ENCODE measurements around the gene VIT.
"Not testable (repeated sequence)": the region's sequence is repeated elsewhere in the genome, so short reads cannot be mapped to it uniquely, and the experiment has no call there.

The VIT gene

DNA sequence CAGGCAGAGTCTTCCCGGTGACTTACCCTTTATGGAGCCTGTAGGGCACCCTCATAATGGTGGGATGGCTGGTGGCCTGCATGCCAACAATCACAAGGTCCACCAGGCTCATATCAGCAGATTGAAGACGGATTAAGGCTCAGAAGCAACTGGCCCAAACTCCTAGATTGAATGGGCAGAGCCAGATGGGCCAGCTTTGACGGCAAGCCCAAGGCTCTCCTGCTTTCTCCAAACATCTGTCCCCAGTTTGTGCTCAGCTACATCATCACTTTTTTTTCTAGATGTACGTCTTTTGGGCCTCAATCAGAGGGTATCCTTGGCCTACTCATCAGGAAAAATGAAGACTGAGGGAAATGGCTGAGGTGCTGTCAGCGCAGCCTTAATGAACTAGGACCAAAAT lies 114.6 kb downstream of the VIT start:
- no peak for DNase-seq

DNA sequence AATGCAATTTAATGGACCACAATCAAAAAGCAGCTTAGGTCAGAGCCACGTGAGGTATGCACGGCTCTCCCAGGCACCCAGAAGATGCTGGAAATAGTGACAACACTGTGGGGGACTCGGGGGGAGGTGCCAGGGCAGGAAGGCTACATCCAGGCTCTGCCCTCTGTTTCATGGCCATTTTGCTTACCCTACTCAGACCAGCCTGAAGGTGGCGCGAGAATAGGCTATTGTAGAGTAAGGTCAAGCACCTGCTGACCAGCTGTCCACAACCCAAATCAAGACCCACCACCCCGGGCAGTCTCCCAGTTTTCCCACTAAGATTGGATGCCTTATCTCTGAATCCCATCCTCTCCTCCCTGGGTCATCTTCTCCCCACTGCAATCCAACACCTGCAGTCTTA lies 115.7 kb downstream of the VIT start:
- no peak for DNase-seq

DNA sequence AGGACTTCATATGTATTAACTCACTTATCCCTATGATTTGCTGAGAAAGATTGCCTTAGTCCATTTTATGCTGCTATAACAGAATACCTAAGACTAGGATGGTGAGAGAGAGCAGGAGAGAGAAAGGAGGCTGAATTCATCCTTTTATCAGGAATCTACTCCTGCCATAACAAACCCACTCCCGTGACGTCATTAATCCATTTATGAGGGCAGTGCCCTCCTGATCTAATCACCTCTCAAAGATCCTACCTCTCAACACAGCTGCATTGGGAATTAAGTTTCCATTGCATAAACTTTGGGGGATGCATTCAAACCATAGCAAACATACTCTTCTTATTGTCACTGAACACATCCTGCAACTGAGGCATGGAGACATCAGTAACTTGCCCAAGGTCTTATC lies 122.0 kb downstream of the VIT start:
- DNase-seq: no peak

DNA sequence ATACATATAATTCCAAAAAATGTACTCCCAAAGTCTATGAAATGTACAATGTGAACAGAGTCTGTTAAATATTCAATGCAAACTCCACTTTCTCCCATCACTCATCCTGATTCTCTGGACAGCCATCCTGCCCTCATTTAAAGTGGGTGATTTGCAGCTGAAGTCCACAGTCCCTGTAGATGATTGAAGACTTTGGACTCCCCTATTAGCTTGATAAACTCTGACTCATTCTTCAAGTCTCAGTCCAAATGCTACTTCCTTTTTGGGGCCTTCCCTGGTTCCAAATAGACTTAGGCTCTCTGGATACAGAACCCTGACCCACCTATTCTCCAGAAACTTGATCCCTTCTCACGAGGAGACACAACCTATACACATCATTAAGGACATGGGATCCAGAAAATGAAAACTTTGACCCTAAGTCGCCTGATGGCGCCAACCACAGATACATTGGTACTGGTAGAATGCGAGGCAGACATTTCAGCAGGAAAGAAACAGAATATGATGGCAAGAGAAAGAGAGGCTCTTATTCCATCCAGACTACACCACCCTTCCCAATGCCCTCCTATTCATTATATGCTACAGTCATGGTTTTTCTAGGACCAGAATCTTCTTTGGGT lies 122.7 kb downstream of the VIT start:
- no peak for DNase-seq

DNA sequence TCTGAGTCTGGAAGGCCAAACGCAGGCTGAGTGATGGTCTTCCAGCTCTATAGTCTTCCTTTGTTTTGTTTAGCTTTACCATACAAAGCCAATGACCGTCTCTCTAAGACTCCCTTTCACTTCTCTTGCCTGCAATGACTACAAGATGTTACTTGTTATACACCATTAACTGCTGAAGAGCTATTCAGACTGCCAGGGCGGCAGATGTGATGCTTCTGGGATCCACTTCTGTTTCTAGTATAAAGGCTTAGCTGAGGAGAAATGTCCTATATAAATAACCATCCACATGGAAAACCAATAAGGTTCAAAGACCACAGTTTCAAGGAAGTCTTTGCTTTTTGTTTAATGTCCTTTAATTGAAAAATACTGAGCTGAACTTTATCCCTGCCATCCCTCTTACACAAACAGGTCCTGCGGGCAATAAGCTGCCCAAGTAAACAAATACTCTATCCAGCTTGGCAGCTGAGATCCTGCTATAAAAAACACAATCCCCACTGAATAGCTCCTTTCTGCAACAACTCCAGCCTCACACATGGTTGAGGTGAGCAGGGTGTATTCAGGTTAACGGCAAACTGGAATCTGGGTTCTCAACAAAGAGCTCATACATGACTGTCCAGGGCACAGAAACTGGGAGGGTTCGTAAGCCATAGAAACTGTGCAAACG lies 124.6 kb downstream of the VIT start:
- no peak for DNase-seq

- no peak for DNase-seq
Measured at GRCh38 chr2:36823862-36824261, 127.4 kb downstream of the VIT start.

DNA sequence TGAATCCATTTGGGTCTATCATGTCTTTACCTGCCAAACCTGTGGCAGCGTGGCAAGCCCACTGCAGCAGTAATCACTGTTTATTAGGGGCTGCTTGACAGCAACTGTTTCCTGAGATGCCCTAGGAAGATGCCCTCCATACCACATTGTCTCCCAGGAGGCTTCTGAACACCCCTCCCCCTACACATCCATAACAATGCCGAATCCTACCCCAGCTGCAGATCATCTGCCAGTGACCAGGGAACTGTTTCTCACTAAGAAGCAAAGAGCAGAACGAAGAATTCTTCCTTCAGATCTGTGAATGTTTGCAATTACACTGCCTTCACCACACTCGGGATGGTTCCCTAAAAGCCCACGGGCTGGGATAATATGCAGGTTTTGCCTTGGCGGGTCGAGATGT lies 127.8 kb downstream of the VIT start:
- no peak for DNase-seq

GRCh38 chr2:36824683-36825082 lies 128.2 kb downstream of the VIT start:
- DNase-seq: not testable (repeated sequence)

DNA sequence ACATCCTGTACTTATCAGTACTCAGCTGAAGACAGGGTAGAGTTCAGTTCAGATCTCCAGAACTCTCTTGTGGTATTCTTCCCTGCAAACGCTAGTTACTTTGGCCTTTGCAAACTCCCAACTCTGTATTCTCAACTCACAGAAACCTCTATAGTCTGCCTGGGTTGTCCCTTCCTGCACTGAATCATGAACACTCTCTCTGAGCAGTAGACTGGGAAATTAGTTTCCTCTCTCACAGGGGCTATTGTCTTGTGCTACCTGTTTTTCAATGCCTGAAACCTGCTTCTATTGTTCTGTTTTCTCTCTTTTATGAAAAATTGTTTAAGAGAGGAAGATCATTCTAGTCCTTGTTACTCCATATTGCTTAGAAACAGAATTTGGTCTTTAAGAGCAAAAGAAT lies 134.7 kb downstream of the VIT start:
- no peak for DNase-seq

GRCh38 chr2:36834203-36834602 lies 137.7 kb downstream of the VIT start:
- DNase-seq: no peak

DNA sequence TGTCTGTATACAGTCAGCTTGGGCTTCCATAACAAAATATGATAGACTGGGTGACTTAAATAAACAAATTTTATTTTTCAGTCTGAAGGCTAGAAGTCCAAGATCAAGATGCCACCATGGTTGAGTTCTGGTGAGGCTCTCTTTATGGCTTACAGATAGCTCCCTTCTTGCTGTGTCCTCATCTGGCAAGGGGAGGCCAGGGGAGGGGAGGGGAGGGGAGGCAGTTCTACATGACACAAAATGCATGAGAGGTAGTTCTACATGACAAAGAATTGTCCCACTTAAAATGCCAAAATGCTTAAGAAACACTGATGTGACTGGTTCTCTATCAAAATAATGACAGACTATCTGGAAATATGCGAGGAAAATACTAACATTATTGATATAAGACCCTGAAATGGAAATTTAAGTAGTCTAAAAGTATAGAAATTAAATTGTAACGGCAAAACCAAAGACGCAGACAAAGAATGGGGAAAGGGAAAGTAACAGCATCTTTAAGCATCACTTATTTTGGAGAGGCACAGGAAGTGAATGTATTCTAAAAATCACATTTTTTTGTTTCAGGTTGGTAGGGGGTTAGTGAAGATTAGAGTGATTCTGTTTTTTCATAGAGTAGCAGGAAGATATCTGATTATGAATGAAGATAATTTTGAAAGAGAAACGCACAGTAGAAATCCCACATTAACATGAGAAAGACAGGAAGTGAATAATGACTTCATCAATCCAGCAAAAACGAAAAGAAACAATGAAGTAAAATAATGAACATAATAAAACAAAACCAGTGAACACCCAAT lies 138.4 kb downstream of the VIT start:
- no peak for DNase-seq

DNA sequence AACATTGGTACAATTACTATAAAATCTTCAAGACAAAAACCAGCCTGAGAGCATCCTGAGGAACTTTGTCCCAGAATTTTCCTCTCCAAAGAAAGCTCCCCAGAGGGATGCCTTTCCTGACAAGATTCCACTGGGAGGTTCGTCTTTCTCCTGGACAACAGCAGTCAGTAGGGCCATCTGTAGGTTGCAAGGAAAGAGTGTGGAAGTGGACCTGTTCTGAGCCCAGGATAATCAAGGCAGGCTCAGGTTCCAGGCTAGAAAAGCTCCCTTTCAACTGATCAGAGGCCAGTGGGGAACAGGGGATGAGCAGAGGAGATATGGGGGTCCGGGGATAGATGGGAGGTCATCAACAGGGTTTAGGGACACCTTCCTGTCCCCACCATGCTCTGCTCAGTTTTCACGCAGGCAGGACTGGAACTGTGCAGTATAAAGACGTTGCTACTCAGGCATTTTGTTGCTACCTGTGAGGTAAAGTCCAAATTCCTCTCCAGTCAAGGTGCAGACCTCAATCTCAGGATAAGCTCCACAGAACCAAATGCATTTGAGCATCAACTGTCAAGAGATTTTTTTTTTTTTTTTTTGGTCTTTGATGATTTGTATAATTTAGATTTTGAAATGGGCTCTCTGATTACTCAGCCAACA lies 143.6 kb downstream of the VIT start:
- DNase-seq: no peak

DNA sequence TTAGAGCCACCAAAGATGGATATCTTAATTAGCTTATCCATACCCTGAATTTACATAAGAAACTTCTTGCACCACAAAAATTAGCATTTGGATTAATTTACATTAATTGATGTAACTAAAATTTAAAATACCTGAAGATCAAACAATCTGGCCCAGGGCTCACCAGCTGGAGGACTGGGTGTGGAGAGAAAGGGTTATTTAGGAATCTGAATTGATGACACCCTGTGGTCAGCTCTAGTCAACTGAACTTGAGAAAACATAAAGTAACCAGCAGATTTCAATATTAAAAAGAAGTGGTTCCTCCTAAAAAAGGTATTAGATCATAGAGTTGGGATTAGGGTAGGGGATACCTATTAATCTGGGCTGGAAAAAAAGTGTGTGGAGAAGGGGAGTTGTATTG lies 147.3 kb downstream of the VIT start:
- DNase-seq: no peak

GRCh38 chr2:36849265-36849664 lies 152.8 kb downstream of the VIT start:
- no peak for DNase-seq

DNA sequence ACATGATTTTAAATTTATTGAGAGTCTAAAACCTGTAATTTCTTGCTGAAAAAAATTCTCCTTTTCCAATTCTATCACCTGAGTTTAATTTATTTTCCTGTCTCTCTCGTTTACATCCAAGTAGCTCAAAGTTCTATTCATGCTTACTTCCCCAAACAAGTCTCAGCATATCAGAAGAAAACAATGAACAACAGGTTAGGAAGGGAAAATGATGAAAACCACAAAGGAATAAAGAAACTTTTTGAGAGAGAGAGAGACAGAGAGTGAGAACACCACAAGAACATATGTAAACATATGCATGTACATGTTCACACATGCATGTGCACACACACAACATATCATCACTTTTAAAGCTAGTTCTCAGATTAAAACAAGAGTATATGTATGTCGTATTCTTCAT lies 157.7 kb downstream of the VIT start:
- DNase-seq: no peak

GRCh38 chr2:36855429-36855828 lies 158.9 kb downstream of the VIT start:
- no peak for DNase-seq

DNA sequence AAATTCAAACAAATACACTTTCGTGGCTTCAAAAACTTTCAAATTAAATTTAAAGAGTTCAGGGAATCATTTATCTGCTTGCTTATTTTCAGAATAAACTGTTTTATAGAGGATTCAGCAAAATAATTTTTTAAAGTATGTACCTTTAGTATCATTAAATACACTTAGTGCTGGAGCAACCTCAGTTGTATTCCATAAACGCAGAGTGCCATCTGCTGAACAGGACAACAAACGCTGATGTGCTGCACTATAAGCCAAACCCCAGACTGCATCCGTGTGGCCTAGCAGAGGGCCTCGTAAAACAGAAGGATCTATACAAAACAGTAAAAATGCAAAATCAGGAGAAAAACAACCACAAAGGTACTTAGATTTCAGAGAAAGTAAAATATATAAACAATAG lies 161.2 kb downstream of the VIT start:
- no peak for DNase-seq

DNA sequence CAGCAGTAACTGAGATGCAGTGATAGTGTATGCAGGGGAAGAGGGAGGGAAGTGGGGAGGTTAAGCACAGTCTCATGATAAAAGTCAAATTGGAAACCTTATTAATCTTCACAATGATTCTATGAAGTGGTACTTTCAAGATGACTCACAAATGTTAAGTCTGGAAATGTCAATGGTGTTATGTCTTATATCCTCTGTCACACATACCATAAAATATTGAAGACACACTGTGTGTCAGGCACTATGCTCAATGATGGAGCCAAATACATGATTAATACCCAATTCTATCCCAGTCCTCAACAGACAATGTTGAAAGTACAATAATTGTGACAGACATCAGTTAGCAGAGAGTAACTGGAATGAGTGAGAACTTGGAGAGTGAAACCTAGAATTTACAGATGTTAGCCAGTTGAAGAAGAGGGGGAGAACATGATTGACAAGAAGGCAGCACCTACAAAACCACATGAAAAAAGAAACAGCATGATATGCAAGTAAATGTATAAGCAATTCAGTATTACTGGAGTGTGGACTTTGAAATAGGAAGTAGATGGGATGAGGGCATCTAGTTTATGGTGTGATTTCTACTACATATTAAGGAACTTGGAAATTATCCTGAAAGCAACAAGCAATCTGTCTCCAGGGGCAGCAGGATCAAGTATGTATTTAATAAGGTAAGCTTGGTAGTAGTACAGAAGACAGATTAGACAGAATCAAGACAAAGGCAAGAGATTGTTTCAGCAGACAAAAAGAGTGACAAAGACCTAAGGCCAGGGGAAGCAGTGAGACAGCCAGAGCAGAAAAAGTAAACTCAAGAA lies 162.3 kb downstream of the VIT start:
- no peak for DNase-seq

DNA sequence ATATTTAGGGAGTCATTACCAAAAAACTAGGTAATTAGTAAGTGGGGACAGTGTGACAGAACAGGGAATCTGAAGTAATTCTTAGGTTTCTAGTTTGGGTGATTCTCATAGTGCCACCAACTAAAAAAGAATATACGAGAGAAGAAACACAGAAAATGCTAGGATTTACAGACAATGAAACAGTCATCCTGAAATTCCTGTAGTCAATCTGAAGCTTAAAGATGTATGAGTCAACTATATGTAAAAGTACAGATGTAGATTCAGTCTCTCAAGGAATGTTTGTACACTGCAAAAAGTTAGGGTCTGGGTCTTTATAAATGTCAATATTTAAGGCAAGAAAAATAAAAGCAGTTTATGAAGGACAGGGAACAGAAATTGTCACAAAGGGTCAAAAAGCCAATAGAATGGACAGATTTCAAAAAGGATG lies 162.9 kb downstream of the VIT start:
- no peak for DNase-seq

- DNase-seq: no peak
Measured at GRCh38 chr2:36861896-36862295, 165.4 kb downstream of the VIT start.

Measured in RPMI8226 (cell line).